ENCODE results near the gene MRPL54.

- TF ChIP-seq CTCF (optimal IDR thresholded peaks at IDR 0.05 in 1 of 3, IDR thresholded peaks at IDR 0.05 in 1 of 3, conservative IDR thresholded peaks at IDR 0.05 in 1 of 3; ENCODE audit: extremely low read depth in 1 of 3, insufficient read depth in 2 of 3, low read length in 3 of 3) (no peak), EZH2 (IDR thresholded peaks at IDR 0.05; ENCODE audit: low read length) (no peak)
Measured at GRCh38 chr19:3807131-3807480, 44.6 kb downstream of the MRPL54 start.

Measured in keratinocyte (primary cell).